ENCODE measurements around the gene EXOSC1.

The EXOSC1 gene

GRCh38 chr10:97393034-97393573, 52.7 kb downstream of the EXOSC1 start:
- no peak for TF ChIP-seq CTCF (conservative IDR thresholded peaks at IDR 0.05; ENCODE audit: low read depth, low read length)
- H3K27ac ChIP-seq: no peak overlapping the region
- no peak overlapping the region for H2AFZ ChIP-seq (ENCODE audit: low read depth)
- H3K4me3 ChIP-seq (IDR thresholded peaks at IDR 0.05; ENCODE audit: insufficient read depth, low read depth, low read length): no peak overlapping the region
- no peaks in the 10 kb centered on the region; the same call in 1 of the 2 replicates for H3K36me3 ChIP-seq (ENCODE audit: insufficient read depth)
- no peak overlapping the region for H3K4me2 ChIP-seq
- peaks cover 8% of the 10 kb centered on the region; the same call in 1 of the 2 replicates for H3K79me2 ChIP-seq (ENCODE audit: insufficient read depth, low read depth)
- no peaks in the 10 kb centered on the region for H3K27me3 ChIP-seq (ENCODE audit: insufficient read depth, low read depth)
- no peaks in the 10 kb centered on the region for H3K4me1 ChIP-seq (ENCODE audit: low read depth, poor library complexity, severe bottlenecking)
- no peak overlapping the region for H3K9ac ChIP-seq
- no peaks in the 10 kb centered on the region for H4K20me1 ChIP-seq (ENCODE audit: insufficient read depth)

- Histone ChIP-seq H3K9ac (no peak overlapping the region), H4K20me1 (ENCODE audit: insufficient read depth) (no peaks in the 10 kb centered on the region), H2AFZ (ENCODE audit: low read depth) (no peak overlapping the region), H3K27ac (no peak overlapping the region), H3K4me1 (ENCODE audit: low read depth, poor library complexity, severe bottlenecking) (no peaks in the 10 kb centered on the region), H3K4me3 (IDR thresholded peaks at IDR 0.05; ENCODE audit: insufficient read depth, low read depth, low read length) (no peak overlapping the region), H3K36me3 (ENCODE audit: insufficient read depth) (no peaks in the 10 kb centered on the region; the same call in 1 of the 2 replicates), H3K4me2 (no peak overlapping the region), H3K27me3 (ENCODE audit: insufficient read depth, low read depth) (no peaks in the 10 kb centered on the region), H3K79me2 (ENCODE audit: insufficient read depth, low read depth) (no peaks in the 10 kb centered on the region)
- TF ChIP-seq CTCF (conservative IDR thresholded peaks at IDR 0.05; ENCODE audit: low read depth, low read length): no peak
Measured at GRCh38 chr10:97390091-97390490, 55.7 kb downstream of the EXOSC1 start.

GRCh38 chr10:97388152-97388551, 57.7 kb downstream of the EXOSC1 start:
- TF ChIP-seq CTCF (conservative IDR thresholded peaks at IDR 0.05; ENCODE audit: low read depth, low read length): no peak
- Histone ChIP-seq H2AFZ (ENCODE audit: low read depth) (no peak overlapping the region), H3K36me3 (ENCODE audit: insufficient read depth) (no peaks in the 10 kb centered on the region; the same call in 1 of the 2 replicates), H3K79me2 (ENCODE audit: insufficient read depth, low read depth) (no peaks in the 10 kb centered on the region), H3K27ac (no peak overlapping the region), H3K9ac (no peak overlapping the region), H3K4me2 (no peak overlapping the region), H3K4me3 (IDR thresholded peaks at IDR 0.05; ENCODE audit: insufficient read depth, low read depth, low read length) (no peak overlapping the region), H4K20me1 (ENCODE audit: insufficient read depth) (no peaks in the 10 kb centered on the region), H3K4me1 (ENCODE audit: low read depth, poor library complexity, severe bottlenecking) (no peaks in the 10 kb centered on the region), H3K27me3 (ENCODE audit: insufficient read depth, low read depth) (no peaks in the 10 kb centered on the region)
